ENCODE measurements around the gene DCLK1.

- no peak for TF ChIP-seq NFIC (IDR thresholded peaks at IDR 0.05; ENCODE audit: low read depth, low read length)
- no peak for TF ChIP-seq EED (IDR thresholded peaks at IDR 0.05; ENCODE audit: low read depth)
- no peak for TF ChIP-seq CTCF (IDR thresholded peaks at IDR 0.05 in 2 of 3, conservative IDR thresholded peaks at IDR 0.05 in 1 of 3; ENCODE audit: control insufficient read depth in 2 of 3, extremely low read depth in 1 of 3, insufficient read depth in 1 of 3, low read depth in 3 of 3, low read length in 3 of 3)
- TF ChIP-seq ZNF24 (IDR thresholded peaks at IDR 0.05), result no peak
- TF ChIP-seq POLR2A (IDR thresholded peaks at IDR 0.05; ENCODE audit: low read depth, low read length), result no peak
- TF ChIP-seq SMAD5 (IDR thresholded peaks at IDR 0.05; ENCODE audit: low read depth), result no peak
- no peak for TF ChIP-seq HDAC2 (IDR thresholded peaks at IDR 0.05)
These were observed 242.7 kb downstream of the DCLK1 start for GRCh38 chr13:35888457-35888883.
